HG02642 (cell line): ENCODE data around the gene CCDC69.
"Not testable (repeated sequence)": the region's sequence is repeated elsewhere in the genome, so short reads cannot be mapped to it uniquely, and the experiment has no call there.

Source experiments
- ATAC-seq: cut with Tn5 transposase; IDR thresholded peaks from one replicate; pipeline ENCODE4 v1.9.1; 2021; ENCODE audit warnings: mild to moderate bottlenecking; ENCODE audit not compliant: unreplicated experiment, poor library complexity

Gene CCDC69

GRCh38 chr5:151248651-151249050, 24.8 kb upstream of the CCDC69 start:
- ATAC-seq, result no peak

GRCh38 chr5:151245680-151246219, 21.9 kb upstream of the CCDC69 start:
- ATAC-seq, result no peak

GRCh38 chr5:151244206-151244605, 20.3 kb upstream of the CCDC69 start:
- no peak for ATAC-seq

GRCh38 chr5:151243564-151243963, 19.7 kb upstream of the CCDC69 start:
- no peak for ATAC-seq

DNA sequence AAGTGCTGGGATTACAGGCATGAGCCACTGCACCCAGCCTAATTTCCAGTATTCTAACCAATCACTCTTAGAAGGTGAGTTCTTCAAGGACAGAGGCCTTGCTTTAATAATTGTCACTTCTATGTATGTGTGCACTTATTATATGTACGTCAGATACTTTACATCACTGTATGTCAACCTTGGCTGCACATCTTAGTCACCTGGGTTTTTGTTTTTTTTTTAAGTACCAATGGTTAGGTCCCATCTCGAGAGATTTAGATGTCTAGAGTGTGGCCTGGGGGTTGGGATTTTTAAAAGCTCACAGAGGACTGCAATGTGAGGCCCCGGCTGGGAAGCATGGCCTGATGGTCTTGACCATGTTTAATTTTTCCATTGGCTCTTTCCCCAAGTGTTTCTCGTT, 19.2 kb upstream of the CCDC69 start:
- ATAC-seq, result no peak

DNA sequence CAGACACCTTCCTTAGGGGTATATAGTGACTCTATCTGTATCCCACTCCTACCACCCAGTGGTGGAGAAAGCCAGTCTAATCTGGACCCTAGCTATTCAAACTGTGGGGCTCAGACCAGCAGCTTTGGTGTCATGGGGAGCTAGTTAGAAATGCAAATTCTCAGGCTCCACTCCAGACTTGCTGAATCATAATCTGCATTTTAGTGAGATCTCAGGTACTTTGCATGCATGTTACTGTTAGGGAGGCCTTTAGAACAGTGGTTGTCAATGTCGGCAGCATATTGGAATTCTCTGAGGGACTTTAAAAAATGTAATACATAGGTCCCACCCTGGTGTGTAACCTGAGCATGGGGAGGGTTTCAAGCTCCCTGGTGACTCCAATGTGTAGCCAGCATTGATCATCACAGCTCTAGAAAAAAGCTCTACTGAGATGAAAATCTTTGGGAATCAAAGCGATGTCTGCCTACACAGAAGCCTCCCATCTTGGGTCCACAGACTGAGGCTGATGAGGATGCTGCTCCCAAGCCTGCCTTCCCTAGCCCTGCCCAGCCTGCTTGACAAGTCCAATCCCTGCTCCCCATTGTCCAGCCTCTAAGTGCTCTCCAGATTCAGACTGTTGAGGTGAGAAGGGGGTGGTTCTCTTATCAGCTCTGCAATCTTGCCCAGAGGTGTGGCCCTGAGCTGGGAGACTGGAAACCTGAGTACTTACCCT, 17.2 kb upstream of the CCDC69 start:
- peak; percentile 44 for ATAC-seq

- not testable (repeated sequence) for ATAC-seq
Measured at GRCh38 chr5:151240268-151240835, 16.5 kb upstream of the CCDC69 start.

- no peak for ATAC-seq
Measured at GRCh38 chr5:151239237-151239861, 15.5 kb upstream of the CCDC69 start.

DNA sequence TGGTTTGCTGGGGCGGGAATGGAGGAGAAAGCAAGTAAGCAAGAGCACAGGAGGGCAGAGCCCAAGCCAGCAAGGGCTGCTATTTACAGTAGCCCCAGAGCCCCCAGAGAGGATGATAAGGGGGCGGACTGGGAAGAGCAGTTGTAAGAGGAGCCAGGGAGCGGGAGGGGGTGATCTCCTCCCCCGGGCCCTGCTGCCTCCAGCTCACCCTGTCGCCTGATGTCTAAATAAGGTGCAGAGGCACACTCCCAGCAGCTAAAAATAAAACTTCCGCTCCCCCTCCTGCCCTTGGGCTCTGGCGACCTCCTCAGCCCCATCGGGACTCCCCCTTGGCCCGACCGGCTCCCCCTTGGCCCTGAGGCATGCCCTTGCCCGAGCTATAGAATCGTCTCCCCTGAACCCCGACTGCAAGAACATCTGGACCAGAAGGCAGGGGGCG, 14.4 kb upstream of the CCDC69 start:
- peak; percentile 33 for ATAC-seq

DNA sequence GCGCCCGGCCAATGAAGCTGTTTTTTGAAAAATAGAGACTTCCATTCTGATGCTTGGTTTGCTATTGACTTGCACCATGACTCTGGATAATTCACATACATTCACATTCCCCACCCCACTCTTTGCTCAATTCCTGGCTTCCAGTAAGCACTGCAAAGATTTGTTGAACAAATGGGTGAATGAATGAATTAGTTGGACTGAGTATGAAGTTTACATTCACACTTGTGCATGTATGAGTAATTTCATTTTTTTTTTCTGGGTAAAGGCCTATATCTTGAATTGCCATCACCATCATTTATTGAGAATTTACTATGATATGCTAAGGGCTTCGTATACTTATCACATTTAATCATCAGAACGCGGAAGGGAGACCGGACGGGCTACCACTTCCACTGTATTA, 13.8 kb upstream of the CCDC69 start:
- no peak for ATAC-seq

DNA sequence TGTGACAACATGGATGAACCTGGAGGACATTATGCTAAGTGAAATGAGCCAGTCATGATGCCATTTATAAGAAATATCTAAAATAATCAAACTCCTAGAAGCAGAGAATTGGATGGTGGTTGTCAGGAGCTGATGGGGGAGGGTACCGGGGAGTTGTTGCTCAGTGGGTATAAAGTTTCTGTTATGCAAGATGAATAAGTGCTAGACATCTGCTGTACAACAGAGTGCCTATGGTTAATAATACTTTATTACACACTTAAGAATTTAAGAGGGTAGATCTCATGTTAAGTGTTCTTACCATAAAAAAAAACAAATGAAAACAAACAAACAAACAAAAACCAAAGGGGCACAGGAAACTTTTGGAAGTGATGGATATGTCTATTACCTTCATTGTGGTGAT, 13.0 kb upstream of the CCDC69 start:
- no peak for ATAC-seq

DNA sequence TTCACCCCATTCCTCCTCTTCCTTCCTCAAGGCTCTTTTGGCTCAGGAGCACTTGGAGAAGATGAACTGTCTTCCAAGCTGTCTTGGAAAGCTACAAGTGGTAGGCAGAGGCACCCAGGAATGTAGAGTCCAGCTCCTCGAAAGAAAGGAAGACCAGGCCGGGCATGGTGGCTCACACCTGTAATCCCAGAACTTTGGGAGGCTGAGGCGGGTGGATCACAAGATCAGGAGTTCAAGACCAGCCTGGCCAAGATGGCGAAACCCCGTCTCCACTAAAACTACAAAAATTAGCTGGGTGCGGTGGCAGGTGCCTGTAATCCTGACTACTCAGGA, 11.3 kb upstream of the CCDC69 start:
- ATAC-seq, result not testable (repeated sequence)

- ATAC-seq, result peak; percentile 74
Measured at GRCh38 chr5:151234476-151235238, 10.8 kb upstream of the CCDC69 start.

- peak; percentile 69 for ATAC-seq
Measured at GRCh38 chr5:151233616-151234085, 9.8 kb upstream of the CCDC69 start.

- no peak for ATAC-seq
Measured at GRCh38 chr5:151231359-151231758, 7.5 kb upstream of the CCDC69 start.

GRCh38 chr5:151230048-151230680, 6.3 kb upstream of the CCDC69 start:
- no peak for ATAC-seq

- ATAC-seq, result no peak
Measured at GRCh38 chr5:151228986-151229385, 5.1 kb upstream of the CCDC69 start.

GRCh38 chr5:151227918-151228447, 4.1 kb upstream of the CCDC69 start:
- no peak for ATAC-seq

DNA sequence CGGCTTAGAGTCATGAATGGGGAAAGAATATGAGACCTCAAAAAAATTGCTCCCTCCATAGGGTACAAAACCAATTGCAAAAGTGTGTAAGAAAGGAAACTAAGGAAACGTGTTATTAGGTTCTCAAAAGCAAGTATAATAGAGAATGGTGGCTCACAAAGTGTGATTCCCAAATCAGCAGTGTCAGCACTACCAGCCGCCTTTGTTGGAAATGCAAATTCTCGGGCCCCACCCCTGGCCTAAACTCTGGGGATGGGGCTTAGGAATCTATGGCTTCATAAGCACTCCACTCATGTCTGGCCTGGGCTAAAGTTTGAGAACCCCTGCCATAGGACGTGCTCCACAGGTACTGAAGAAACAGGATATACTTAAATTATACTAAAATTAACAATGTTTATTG, 1.6 kb upstream of the CCDC69 start:
- no peak for ATAC-seq

GRCh38 chr5:151225071-151225470, 1.2 kb upstream of the CCDC69 start:
- ATAC-seq, result no peak
